HG03469 (cell line): ENCODE data around the gene KANSL1.

Experiments
- ATAC-seq: cut with Tn5 transposase; IDR thresholded peaks from one replicate; pipeline ENCODE4 v1.9.1; 2021; ENCODE audit warnings: mild to moderate bottlenecking, moderate library complexity, moderate number of reproducible peaks; ENCODE audit not compliant: unreplicated experiment

Gene KANSL1

DNA sequence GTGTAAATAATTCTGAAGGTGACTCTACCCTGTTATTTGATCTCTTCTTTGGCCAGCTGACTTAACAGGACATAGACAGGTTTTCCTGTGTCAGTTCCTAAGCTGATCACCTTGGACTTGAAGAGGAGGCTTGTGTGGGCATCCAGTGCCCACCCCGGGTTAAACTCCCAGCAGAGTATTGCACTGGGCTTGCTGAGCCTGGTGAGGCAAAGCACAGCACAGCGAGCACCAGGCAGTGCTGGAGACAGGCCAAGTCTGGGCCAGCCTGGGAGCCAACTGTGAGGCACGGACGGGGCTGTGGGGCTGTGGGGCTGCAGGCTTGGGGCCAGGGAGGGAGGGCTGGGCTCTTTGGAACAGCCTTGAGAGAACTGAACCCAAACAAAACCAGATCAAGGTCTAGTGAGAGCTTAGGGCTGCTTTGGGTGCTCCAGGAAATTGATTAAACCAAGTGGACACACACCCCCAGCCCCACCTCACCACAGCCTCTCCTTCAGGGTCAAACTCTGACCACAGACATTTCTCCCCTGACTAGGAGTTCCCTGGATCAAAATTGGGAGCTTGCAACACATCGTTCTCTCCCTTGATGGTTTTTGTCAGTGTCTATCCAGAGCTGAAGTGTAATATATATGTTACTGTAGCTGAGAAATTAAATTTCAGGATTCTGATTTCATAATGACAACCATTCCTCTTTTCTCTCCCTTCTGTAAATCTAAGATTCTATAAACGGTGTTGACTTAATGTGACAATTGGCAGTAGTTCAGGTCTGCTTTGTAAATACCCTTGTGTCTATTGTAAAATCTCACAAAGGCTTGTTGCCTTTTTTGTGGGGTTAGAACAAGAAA is 189.1 kb downstream of the KANSL1 start:
- no peak for ATAC-seq

DNA sequence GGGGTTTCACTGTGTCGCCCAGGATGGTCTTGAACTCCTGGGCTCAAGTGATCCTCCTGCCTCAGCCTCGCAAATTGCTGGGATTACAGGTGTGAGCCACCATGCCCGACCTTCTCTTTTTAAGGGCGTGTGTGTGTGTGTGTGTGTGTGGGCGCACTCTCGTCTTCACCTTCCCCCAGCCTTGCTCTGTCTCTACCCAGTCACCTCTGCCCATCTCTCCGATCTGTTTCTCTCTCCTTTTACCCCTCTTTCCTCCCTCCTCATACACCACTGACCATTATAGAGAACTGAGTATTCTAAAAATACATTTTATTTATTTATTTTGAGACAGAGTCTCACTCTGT is 190.3 kb downstream of the KANSL1 start:
- no peak for ATAC-seq

DNA sequence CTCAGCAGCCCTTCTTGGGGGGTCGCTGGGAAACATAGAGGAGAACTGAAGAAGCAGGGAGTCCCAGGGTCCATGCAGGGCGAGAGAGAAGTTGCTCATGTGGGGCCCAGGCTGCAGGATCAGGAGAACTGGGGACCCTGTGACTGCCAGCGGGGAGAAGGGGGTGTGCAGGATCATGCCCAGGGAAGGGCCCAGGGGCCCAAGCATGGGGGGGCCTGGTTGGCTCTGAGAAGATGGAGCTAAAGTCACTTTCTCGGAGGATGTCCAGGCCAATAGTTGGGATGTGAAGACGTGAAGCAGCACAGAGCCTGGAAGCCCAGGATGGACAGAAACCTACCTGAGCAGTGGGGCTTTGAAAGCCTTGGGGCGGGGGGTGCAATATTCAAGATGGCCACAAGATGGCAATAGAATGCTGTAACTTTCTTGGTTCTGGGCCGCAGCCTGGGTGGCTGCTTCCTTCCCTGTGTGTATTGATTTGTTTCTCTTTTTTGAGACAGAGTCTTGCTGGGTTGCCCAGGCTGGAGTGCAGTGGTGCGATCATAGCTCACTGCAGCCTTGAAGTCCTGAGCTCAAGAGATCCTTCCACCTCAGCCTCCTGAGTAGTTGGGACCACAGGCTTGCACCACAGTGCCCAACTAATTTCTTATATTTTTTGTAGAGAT is 190.8 kb downstream of the KANSL1 start:
- ATAC-seq = no peak

DNA sequence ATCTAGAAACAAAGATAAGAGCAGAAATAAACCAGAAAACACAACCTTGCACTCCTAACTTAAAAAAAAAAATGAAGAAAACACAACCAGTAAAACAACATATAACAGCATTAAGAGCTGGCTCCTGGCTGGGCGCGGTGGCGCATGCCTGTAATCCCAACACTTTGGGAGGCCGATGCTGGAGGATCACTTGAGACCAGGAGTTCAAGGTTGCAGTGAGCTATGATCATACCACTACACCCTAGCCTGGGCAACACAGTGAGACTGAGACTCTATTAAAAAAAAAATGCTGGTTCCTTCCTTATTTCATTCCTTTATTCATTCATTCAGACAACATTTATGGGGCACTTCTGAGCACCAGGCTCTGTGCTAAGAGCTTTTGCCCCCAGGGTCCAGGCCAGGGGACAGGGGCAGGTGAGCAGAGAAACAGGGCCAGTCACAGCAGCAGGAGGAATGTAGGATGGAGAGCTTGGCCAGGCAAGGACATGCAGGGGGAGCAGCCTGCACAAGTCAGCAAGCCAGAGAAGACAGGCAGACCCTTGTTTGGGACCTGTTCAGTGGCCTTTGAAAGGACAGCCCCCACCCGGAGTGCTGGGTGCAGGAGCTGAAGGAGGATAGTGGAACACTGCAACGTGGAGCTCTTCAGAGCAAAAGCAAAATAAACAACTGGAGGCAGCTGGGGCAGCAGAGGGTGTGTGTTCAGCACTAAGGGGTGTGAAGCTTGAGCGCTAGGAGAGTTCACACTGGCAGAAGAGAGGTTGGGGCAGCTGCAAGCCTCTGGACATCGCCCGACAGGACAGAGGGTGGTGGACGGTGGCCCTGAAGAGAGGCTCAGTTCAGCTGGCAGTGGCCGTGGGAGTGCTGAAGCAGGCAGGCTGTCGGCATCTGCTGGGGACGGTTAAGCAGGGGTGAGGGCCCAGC is 191.6 kb downstream of the KANSL1 start:
- no peak for ATAC-seq

DNA sequence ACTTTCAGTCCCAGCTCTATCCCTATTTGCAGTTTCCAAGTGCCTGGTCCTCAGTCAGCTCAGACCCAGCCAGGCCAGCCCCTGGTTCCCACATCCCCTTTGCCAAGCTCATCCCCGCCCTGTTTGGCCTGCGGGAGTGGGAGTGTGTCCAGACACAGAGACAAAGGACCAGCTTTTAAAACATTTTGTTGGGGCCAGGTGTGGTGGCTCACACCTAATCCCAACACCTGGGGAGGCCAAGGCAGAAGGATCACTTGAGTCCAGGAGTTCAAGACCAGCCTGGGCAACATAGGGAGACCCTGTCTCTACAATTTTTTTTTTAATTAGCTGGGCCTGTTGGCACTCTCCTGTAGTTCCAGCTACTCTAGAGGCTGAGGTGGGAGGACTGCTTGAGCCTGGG is 192.5 kb downstream of the KANSL1 start:
- no peak for ATAC-seq

DNA sequence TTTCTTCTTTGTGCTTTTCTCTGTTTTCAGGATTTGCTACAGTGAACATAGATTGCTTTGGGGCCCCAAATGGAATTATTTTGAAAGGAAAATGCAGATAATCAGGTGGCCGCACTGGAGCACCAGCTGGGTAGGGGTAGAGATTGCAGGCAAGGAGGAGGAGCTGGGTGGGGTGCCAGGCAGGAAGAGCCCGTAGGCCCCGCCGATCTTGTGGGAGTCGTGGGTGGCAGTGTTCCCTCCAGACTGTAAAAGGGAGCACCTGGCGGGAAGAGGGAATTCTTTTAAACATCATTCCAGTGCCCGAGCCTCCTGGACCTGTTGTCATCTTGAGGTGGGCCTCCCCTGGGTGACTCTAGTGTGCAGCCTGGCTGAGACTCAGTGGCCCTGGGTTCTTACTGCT is 192.9 kb downstream of the KANSL1 start:
- ATAC-seq = no peak

DNA sequence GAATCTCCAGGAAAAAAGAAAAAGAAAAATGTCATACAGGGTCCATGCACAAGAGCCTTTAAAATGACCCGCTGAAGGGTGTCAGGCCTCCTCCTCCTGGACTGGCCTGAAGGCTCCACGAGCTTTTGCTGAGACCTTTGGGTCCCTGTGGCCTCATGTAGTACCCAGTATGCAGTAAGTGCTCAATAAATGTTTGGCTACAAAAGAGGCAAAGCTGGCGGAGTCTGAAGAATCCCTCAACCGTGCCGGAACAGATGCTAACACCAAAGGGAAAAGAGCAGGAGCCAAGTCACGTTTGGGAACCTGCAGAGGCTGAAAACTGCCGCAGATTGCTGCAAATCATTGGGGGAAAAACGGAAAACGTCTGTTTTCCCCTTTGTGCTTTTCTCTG is 193.3 kb downstream of the KANSL1 start:
- ATAC-seq = no peak

DNA sequence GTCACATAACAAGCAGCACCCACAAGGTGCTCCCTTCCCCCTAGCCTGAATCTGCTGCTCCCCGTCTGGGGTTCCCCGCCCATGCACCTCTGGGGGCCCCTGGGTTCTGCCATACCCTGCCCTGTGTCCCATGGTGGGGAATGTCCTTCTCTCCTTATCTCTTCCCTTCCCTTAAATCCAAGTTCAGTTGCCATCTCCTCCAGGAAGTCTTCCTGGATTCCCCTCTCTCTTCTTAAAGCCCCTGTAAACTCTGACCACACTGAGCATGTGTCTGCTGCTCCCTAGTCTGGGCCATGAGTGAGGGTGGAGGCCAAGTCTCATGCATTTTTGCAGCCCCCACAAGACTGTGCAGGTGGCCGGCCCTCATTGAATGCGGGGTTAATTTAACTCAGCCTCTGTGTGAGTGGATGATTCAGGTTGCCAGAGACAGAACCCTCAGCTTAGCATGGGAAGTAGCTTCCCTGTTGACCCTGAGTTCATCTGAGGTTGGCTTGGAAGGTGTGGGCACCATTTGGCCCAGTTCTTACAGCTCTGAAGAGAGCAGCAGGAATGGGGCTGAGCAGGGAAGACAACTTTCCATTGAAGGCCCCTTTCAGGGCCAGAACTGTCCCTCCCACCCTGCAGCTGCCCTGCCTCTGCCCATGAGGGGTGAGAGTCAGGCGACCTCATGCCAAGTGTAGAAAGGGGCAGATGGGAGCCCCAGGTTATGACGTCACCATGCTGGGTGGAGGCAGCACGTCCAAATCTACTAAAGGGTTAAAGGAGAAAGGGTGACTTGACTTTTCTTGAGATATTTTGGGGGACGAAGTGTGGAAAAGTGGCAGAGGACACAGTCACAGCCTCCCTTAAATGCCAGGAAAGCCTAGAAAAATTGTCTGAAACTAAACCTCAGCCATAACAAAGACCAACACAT is 194.0 kb downstream of the KANSL1 start, which contains the start of gene STH:
STH (plus strand) TSS at position 264 of the 913 bp plus-strand sequence; CDS start at position 294, 30 bp downstream.
- no peak for ATAC-seq

DNA sequence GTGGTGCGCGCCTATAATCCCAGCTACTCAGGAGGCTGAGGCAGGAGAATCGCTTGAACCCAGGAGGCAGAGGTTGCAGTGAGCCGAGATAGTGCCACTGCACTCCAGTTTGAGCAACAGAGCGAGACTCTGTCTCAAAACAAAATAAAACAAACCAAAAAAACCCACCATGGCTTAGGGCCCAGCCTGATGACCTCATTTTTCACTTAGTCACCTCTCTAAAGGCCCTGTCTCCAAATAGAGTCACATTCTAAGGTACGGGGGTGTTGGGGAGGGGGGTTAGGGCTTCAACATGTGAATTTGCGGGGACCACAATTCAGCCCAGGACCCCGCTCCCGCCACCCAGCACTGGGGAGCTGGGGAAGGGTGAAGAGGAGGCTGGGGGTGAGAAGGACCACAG is 195.6 kb downstream of the KANSL1 start:
- ATAC-seq = no peak

DNA sequence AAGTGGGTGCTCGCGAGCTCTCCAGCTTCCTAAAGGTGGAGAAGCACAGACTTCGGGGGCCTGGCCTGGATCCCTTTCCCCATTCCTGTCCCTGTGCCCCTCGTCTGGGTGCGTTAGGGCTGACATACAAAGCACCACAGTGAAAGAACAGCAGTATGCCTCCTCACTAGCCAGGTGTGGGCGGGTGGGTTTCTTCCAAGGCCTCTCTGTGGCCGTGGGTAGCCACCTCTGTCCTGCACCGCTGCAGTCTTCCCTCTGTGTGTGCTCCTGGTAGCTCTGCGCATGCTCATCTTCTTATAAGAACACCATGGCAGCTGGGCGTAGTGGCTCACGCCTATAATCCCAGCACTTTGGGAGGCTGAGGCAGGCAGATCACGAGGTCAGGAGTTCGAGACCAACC is 196.1 kb downstream of the KANSL1 start:
- ATAC-seq = no peak

DNA sequence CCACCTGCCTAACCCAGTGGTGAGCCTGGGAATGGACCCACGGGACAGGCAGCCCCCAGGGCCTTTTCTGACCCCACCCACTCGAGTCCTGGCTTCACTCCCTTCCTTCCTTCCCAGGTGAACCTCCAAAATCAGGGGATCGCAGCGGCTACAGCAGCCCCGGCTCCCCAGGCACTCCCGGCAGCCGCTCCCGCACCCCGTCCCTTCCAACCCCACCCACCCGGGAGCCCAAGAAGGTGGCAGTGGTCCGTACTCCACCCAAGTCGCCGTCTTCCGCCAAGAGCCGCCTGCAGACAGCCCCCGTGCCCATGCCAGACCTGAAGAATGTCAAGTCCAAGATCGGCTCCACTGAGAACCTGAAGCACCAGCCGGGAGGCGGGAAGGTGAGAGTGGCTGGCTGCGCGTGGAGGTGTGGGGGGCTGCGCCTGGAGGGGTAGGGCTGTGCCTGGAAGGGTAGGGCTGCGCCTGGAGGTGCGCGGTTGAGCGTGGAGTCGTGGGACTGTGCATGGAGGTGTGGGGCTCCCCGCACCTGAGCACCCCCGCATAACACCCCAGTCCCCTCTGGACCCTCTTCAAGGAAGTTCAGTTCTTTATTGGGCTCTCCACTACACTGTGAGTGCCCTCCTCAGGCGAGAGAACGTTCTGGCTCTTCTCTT is 196.8 kb downstream of the KANSL1 start:
- no peak for ATAC-seq

DNA sequence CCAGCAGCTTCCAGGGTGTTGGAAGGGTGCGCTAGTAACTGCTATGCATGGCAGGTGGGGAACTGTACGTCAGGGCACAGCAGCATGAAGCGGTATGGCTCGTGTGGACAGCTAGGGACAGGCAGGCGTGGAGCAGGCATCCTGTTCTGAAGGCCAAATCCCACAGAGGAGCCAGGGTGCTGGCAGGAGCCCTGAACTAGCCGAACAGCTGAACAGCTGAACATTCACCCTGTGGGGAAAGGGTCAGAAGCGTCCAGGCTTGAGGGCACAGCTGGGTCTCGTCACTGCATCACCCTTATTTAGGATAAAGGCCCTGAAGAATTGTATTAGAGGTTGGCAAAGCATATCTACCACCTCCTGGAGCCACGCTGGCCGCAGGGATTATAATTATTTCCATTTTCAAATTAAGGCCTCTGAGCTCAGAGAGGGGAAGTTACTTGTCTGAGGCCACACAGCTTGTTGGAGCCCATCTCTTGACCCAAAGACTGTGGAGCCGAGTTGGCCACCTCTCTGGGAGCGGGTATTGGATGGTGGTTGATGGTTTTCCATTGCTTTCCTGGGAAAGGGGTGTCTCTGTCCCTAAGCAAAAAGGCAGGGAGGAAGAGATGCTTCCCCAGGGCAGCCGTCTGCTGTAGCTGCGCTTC is 197.5 kb downstream of the KANSL1 start:
- ATAC-seq = no peak

DNA sequence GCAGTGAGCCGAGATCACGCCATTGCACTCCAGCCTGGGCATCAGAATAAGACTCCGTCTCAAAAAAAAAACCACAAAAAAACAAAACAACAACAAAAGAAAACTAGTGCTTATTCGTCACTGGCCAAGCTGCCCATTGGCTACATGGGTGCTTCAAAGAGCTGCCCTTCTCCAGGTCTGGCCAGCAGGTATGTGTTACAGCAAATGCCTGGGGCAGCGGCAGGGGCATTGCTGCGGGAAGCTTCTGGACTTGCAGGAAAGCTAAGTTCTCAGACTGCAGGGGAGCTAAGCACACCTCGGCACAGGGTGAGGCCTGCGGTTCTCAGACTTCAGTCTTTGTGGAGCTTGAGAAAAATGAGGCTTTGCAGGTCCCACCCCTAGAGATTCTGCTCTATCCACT is 198.2 kb downstream of the KANSL1 start:
- ATAC-seq = no peak

DNA sequence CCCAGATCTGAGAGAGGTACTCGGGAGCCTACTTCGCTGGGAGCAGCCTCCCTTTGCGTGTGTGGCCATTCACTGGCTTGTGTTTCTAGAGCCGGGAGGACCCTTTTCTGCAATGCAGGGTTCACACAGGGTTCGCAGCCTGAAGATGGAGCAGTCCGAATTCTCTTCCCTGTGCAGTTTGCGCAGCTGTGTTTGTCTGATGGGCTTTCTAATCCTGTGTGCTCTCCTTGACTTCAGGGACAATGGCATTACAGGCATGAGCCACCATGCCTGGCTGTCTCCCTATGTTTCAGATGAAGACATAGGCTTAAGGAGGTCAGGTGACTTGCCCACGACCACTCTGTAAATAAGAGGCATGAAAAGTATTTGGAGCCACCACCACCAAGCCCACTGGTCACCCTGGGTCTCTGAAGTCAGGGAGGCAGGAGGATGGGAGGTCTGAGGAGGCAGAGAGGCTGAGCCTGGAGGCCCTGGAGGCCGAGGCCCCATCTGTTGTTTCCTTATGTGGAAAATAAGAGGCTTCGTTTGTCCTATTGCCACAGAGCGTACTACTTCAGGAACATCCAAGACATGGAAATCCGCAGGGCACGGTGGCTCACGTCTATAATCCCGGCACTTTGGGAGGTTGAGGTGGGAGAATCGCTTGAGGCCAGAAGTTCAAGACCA is 199.1 kb downstream of the KANSL1 start:
- no peak for ATAC-seq

DNA sequence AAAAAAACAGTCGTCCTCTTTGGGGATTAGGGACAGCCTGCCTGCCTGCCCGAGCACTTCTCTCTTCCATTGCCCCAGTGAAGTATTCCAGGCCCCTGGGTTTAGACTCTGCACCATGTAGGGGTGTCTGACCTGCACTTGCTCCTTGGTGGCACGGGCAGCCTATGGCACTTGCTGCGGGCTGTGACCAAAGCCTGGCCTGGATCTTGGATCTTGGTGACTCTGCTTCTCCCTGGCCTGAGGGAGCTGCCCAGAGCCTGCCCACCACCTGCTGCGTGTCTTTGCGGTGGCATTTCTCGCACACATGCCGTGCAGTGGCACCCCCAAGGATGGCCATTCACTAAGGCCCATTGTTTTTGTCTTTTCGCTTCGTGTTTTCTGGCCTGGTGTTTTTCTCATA is 200.3 kb downstream of the KANSL1 start:
- ATAC-seq = no peak

DNA sequence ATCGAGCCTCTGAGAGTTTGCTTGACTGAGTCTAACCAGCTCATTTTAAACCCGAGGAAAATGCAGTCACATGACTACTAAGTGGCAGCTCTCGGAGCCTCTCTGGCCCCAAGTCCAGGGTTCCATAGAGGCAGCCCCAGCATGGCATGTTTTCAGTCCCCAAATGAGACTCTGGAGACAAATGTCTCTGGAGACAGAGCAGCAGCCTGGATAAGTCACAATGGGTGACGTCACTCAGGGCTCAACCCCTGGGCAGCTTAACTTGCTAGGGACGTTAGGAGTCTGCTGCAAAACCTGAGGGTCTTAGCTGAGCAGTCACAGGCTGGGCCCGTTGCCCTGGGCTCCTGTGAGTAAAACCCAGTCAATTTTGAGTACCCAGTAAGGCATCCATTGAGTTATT is 201.1 kb downstream of the KANSL1 start:
- no peak for ATAC-seq

DNA sequence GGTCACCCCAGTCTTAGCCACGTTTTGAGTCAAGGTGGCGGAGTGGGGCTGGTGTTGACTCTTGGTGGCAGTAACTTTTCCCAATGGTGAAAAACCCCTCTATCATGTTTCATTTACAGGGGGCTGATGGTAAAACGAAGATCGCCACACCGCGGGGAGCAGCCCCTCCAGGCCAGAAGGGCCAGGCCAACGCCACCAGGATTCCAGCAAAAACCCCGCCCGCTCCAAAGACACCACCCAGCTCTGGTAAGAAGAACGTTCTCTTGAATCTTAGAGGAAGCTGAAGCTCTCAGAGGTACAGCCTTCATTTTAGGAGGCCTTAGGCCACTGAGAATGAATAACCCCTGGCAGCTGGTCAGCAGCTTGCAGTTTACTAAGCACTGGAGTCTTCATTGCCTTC is 201.9 kb downstream of the KANSL1 start:
- ATAC-seq = no peak

DNA sequence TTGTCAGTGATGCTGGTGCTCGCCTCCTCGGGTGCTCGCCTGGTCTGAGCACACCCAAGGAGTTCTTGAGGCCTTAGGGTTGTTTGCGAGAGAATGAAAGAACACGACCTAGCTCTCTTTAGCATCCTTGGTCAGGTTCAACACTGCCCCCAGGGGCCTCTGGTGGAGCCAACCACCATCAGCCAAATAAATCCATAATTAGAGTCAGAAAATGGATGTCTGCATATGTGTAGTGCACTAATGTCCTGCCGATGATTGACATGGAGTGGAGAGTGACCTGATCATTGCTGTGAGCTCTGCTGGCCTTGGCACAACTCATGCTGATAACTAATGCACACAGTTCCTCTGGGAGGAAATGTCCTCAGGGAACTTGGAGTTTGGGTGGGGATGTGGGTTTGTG is 202.3 kb downstream of the KANSL1 start:
- no peak for ATAC-seq

DNA sequence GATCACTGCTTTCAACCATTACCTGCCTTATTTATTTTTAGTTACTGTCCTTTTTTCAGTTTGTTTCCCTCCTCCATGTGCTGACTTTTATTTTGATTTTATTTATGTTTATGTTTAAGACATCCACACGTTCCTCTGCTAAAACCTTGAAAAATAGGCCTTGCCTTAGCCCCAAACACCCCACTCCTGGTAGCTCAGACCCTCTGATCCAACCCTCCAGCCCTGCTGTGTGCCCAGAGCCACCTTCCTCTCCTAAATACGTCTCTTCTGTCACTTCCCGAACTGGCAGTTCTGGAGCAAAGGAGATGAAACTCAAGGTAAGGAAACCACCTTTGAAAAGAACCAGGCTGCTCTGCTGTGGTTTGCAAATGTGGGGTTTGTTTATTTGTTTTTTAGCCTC is 203.5 kb downstream of the KANSL1 start:
- ATAC-seq = no peak
